ENCODE data around the gene LILRA1. TPM values are rescaled to one million over a fixed set of nuclear protein-coding genes. Genes with fewer than 3 reads are reported as not detected.
"Not testable (repeated sequence)": the region's sequence is repeated elsewhere in the genome, so short reads cannot be mapped to it uniquely, and the experiment has no call there.

The LILRA1 gene
- polyA plus RNA-seq (2013, experiment 1 of 4) = not detected
- polyA plus RNA-seq (2013, experiment 2 of 4) = not detected
- polyA plus RNA-seq (2013, experiment 3 of 4) = not detected
- polyA plus RNA-seq (2013, experiment 4 of 4) = not detected

DNA sequence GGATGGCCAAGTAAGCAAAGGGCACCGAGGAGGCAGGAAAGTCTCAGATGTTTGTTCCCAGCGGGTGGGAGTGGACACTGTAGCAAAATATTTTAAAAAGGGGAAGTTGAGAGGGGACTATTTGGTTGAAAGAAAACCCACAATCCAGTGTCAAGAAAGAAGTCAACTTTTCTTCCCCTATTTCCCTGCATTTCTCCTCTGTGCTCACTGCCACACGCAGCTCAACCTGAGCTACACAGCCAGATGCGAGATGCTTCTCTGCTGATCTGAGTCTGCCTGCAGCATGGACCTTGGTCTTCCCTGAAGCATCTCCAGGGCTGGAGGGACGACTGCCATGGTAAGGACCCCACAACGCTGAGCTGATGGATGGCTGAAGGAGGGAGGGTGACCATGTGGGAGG lies at the start of gene LILRA1:
LILRA1 (plus strand) TSS at position 188 of the 400 bp plus-strand sequence. CDS start 613 bp downstream, outside the sequence.
- H3K27ac ChIP-seq (ENCODE audit: insufficient read depth, low read depth, low read length, poor library complexity, severe bottlenecking); H3K4me1 ChIP-seq (ENCODE audit: control insufficient read depth, insufficient read depth, low read length); H3K27me3 ChIP-seq (ENCODE audit: control insufficient read depth, insufficient read depth, low read length, poor library complexity, severe bottlenecking); H3K36me3 ChIP-seq (ENCODE audit: control insufficient read depth, insufficient read depth, low read length); H3K4me3 ChIP-seq (ENCODE audit: insufficient read depth, low read depth, low read length): not testable (repeated sequence)
- WGBS, 2 experiments = 53 to 57% methylated on average over 6 of the region's 6 CpGs
- peaks cover 16% of the 10 kb centered on the region for H3K9me3 ChIP-seq (ENCODE audit: control insufficient read depth, low read length)

DNA sequence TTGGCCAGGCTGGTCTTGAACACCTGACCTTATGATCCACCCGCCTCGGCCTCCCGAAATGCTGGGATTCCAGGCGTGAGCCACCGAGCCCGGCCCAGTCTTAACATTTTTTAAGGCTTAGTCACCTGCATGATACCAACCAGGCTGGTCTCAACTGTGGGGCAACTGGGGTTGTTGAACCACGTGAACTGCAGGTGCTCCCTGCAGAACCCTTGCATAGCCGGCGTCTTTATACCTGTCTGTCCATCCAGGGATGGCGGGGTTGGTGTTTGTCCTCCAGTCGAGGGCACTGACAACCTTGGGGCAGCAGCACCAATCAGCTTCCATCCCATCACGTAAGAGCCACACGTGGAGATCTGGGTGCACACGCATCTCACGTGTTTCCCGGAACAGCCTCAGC lies 44.6 kb upstream of the LILRA1 start:
- WGBS, 2 experiments = 87% methylated on average over 16 of the region's 16 CpGs
- Histone ChIP-seq H3K4me1 (ENCODE audit: control insufficient read depth, insufficient read depth, low read length) (no peaks in the 10 kb centered on the region), H3K27me3 (ENCODE audit: control insufficient read depth, insufficient read depth, low read length, poor library complexity, severe bottlenecking) (no peaks in the 10 kb centered on the region), H3K9me3 (ENCODE audit: control insufficient read depth, low read length) (peaks cover 11% of the 10 kb centered on the region), H3K4me3 (ENCODE audit: insufficient read depth, low read depth, low read length) (no peak overlapping the region), H3K36me3 (ENCODE audit: control insufficient read depth, insufficient read depth, low read length) (no peaks in the 10 kb centered on the region), H3K27ac (ENCODE audit: insufficient read depth, low read depth, low read length, poor library complexity, severe bottlenecking) (no peak overlapping the region)

DNA sequence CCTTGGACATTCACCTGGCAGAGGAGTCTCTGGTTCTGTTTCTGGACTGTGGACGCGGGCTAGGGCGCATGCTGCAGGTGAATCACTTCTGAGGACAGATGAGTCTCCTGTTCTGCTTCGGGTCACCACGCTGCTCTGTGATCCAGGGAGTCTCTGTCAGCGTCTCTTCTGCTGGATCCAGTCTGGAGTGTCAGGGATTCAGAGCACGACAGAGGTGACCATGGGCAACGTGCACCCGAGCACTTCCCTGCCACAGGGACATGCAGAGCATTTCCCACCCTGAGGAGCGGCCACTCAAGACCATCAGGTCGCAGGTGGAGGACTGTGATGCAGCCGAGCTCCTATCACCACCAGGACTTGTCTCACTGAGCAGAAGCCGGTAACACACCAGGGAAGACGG lies 44.2 kb upstream of the LILRA1 start:
- Histone ChIP-seq H3K27me3 (ENCODE audit: control insufficient read depth, insufficient read depth, low read length, poor library complexity, severe bottlenecking) (no peaks in the 10 kb centered on the region), H3K27ac (ENCODE audit: insufficient read depth, low read depth, low read length, poor library complexity, severe bottlenecking) (no peak overlapping the region), H3K4me1 (ENCODE audit: control insufficient read depth, insufficient read depth, low read length) (no peaks in the 10 kb centered on the region), H3K4me3 (ENCODE audit: insufficient read depth, low read depth, low read length) (no peak overlapping the region), H3K36me3 (ENCODE audit: control insufficient read depth, insufficient read depth, low read length) (no peaks in the 10 kb centered on the region), H3K9me3 (ENCODE audit: control insufficient read depth, low read length) (peaks cover 12% of the 10 kb centered on the region)
- 80 to 82% methylated on average over 14 of the region's 14 CpGs for WGBS, 2 experiments

DNA sequence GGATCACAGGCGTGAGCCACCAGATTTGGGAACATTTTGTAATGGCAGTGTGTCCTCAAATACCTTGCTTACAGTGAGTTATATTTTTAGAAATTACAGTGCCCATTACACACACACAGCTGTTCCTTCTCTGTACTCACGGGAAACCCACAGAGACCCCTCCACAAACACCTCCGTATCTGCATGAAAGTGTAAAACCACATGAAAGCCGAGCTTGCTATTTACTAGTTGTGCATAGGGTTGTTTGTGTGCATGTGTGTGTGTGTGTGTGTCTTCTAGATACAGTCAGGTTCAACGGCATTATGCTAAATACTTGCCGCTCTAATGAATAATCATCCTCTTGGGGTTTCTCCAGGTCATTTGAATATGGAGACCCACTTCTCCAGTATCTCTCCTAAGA lies 42.1 kb upstream of the LILRA1 start:
- H3K4me1 ChIP-seq (ENCODE audit: control insufficient read depth, insufficient read depth, low read length) = no peaks in the 10 kb centered on the region
- peaks cover 12% of the 10 kb centered on the region for H3K9me3 ChIP-seq (ENCODE audit: control insufficient read depth, low read length)
- WGBS, 2 experiments = 80 to 82% methylated on average over 4 to 6 of the region's 6 CpGs
- no peak overlapping the region for H3K4me3 ChIP-seq (ENCODE audit: insufficient read depth, low read depth, low read length)
- H3K36me3 ChIP-seq (ENCODE audit: control insufficient read depth, insufficient read depth, low read length) = no peaks in the 10 kb centered on the region
- H3K27ac ChIP-seq (ENCODE audit: insufficient read depth, low read depth, low read length, poor library complexity, severe bottlenecking) = no peak overlapping the region
- no peaks in the 10 kb centered on the region for H3K27me3 ChIP-seq (ENCODE audit: control insufficient read depth, insufficient read depth, low read length, poor library complexity, severe bottlenecking)

DNA sequence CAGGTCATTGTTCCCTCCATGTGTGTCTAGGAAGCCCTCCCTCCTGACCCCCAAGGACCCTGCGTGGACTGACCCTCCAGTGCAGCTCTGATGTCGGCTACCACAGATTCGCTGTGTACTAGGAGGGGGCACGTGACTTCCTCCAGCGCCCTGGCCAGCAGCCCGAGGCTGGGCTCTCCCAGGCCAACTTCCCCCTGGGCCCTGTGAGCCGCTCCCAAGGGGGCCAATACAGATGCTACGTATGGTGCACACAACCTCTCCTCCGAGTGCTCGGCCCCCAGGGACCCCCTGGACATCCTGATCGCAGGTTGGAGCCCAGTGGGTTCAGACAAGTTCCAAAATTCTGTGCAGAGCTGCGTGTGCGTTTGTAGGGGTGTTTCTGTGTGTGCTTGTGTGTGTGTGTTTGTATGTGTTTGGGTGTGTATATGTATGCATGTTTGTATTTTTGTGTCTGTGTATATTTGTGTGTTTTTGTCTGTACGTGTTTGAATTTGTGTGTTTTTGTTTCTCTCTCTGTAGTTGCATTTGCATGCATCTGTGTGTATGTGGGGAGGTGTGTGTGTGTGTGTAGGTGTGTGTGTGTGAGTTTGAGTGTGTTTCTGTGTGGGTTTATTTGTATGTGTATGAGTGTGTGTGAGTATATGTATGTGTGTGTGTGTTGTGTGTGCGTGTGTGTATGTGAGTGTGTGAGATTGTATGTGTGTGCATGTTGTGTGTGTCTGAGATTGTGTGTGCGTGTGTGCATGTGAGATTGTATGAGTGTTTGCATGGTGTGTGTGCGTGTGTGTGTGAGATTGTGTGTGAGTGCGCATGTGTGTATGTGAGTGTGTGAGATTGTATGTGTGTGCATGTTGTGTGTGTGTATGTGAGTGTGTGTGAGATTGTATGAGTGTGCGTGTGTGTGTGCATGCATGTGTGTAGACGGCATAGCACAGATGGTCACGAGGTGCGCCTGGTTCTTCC lies 41.2 kb upstream of the LILRA1 start:
- Histone ChIP-seq H3K27me3 (ENCODE audit: control insufficient read depth, insufficient read depth, low read length, poor library complexity, severe bottlenecking) (no peaks in the 10 kb centered on the region), H3K4me1 (ENCODE audit: control insufficient read depth, insufficient read depth, low read length) (no peaks in the 10 kb centered on the region), H3K4me3 (ENCODE audit: insufficient read depth, low read depth, low read length) (no peak overlapping the region), H3K9me3 (ENCODE audit: control insufficient read depth, low read length) (peaks cover 7% of the 10 kb centered on the region), H3K36me3 (ENCODE audit: control insufficient read depth, insufficient read depth, low read length) (no peaks in the 10 kb centered on the region), H3K27ac (ENCODE audit: insufficient read depth, low read depth, low read length, poor library complexity, severe bottlenecking) (no peak overlapping the region)
- WGBS, 2 experiments = 80 to 83% methylated on average over 22 of the region's 22 CpGs

DNA sequence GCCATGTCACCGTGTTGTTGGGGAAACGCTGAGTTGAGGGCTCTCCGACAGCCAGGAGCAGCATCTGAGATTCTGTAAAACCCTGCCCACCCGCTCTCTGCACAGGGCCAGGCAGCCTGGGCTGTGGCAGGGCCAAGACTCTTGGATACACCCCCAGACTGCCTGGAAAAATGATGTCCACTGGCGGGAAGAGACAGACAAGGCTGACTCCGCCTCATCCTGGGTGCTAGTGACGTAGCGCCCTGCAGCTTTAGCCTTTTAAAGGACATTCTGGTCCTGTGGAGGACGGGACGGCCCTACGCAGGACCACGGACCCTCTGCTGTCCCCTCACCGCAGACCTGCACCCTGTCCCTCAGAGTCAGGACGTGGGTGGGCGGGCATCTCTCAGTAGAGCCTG lies 40.5 kb upstream of the LILRA1 start:
- H3K4me3 ChIP-seq (ENCODE audit: insufficient read depth, low read depth, low read length) = no peak overlapping the region
- no peaks in the 10 kb centered on the region for H3K36me3 ChIP-seq (ENCODE audit: control insufficient read depth, insufficient read depth, low read length)
- H3K4me1 ChIP-seq (ENCODE audit: control insufficient read depth, insufficient read depth, low read length) = no peaks in the 10 kb centered on the region
- WGBS, 2 experiments = 77 to 80% methylated on average over 15 of the region's 15 CpGs
- H3K9me3 ChIP-seq (ENCODE audit: control insufficient read depth, low read length) = peaks cover 7% of the 10 kb centered on the region
- no peak overlapping the region for H3K27ac ChIP-seq (ENCODE audit: insufficient read depth, low read depth, low read length, poor library complexity, severe bottlenecking)
- no peaks in the 10 kb centered on the region for H3K27me3 ChIP-seq (ENCODE audit: control insufficient read depth, insufficient read depth, low read length, poor library complexity, severe bottlenecking)

DNA sequence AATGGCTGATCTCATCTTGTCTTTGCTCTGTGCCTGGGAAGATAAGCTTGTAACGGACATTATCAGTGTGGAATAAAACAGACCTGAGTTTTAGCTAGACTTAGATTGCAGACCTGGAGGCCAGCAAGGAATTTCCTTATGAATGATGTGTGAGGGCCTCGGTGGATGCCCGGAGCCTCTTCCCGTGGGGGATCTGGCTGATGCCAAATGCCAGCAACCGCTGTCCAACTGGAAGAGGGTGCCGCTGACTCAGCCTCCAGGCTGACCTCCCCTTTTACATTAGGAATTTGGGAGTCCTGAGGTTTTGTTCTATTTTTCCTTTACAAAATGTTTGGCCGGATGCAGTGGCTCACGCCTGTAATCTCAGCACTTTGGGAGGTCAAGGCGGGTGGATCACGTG lies 39.4 kb upstream of the LILRA1 start:
- no peaks in the 10 kb centered on the region for H3K27me3 ChIP-seq (ENCODE audit: control insufficient read depth, insufficient read depth, low read length, poor library complexity, severe bottlenecking)
- 75 to 77% methylated on average over 10 of the region's 10 CpGs for WGBS, 2 experiments
- no peak overlapping the region for H3K27ac ChIP-seq (ENCODE audit: insufficient read depth, low read depth, low read length, poor library complexity, severe bottlenecking)
- no peaks in the 10 kb centered on the region for H3K36me3 ChIP-seq (ENCODE audit: control insufficient read depth, insufficient read depth, low read length)
- H3K4me1 ChIP-seq (ENCODE audit: control insufficient read depth, insufficient read depth, low read length) = no peaks in the 10 kb centered on the region
- H3K4me3 ChIP-seq (ENCODE audit: insufficient read depth, low read depth, low read length) = no peak overlapping the region
- H3K9me3 ChIP-seq (ENCODE audit: control insufficient read depth, low read length) = peaks cover 10% of the 10 kb centered on the region

DNA sequence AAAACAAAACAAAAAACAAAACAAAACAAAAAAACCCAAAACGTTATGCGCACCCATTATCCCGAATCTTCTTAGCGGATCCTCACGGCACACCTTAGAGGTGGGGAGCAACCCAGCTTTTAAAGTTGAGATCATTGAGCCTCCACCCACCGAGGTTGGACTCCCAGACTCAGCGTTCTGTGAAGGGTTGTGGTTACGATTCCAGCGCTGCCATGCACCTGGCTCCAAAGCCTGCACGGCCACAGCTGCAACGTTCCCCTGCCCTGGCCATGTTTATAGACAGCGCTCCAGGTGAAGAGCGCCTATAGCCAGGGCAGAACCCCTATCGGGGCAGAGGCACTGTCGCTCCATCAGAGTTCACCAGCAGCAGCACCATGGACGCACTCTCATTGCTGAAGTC lies 38.5 kb upstream of the LILRA1 start:
- no peak overlapping the region for H3K4me3 ChIP-seq (ENCODE audit: insufficient read depth, low read depth, low read length)
- H3K4me1 ChIP-seq (ENCODE audit: control insufficient read depth, insufficient read depth, low read length) = no peaks in the 10 kb centered on the region
- H3K27me3 ChIP-seq (ENCODE audit: control insufficient read depth, insufficient read depth, low read length, poor library complexity, severe bottlenecking) = no peaks in the 10 kb centered on the region
- WGBS, 2 experiments = 88 to 91% methylated on average over 16 of the region's 16 CpGs
- H3K9me3 ChIP-seq (ENCODE audit: control insufficient read depth, low read length) = peaks cover 11% of the 10 kb centered on the region
- no peak overlapping the region for H3K27ac ChIP-seq (ENCODE audit: insufficient read depth, low read depth, low read length, poor library complexity, severe bottlenecking)
- no peaks in the 10 kb centered on the region for H3K36me3 ChIP-seq (ENCODE audit: control insufficient read depth, insufficient read depth, low read length)

DNA sequence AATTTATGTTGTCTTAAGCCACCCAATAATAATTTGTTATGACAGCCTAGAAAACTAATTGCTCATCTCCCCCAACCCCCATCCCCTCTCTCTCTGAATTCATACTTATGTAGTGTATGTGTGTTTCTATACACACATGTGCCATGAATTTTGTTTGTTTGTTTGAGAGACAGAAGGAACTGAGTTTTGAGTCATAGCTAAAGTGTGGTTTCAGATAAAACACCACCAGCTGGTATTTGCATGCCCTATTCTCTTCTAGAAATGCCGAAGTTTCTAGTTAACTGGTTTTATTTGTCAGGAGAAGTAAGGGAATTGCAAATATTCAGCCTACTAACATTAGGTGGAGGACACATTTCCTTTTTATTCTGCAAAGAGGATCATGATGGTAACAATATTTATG lies 37.2 kb upstream of the LILRA1 start:
- no peaks in the 10 kb centered on the region for H3K4me1 ChIP-seq (ENCODE audit: control insufficient read depth, insufficient read depth, low read length)
- WGBS, 2 experiments = 80 to 95% methylated on average over 1 of the region's 1 CpG
- H3K4me3 ChIP-seq (ENCODE audit: insufficient read depth, low read depth, low read length) = no peak overlapping the region
- peaks cover 7% of the 10 kb centered on the region for H3K9me3 ChIP-seq (ENCODE audit: control insufficient read depth, low read length)
- H3K27ac ChIP-seq (ENCODE audit: insufficient read depth, low read depth, low read length, poor library complexity, severe bottlenecking) = no peak overlapping the region
- H3K36me3 ChIP-seq (ENCODE audit: control insufficient read depth, insufficient read depth, low read length) = no peaks in the 10 kb centered on the region
- H3K27me3 ChIP-seq (ENCODE audit: control insufficient read depth, insufficient read depth, low read length, poor library complexity, severe bottlenecking) = no peaks in the 10 kb centered on the region

DNA sequence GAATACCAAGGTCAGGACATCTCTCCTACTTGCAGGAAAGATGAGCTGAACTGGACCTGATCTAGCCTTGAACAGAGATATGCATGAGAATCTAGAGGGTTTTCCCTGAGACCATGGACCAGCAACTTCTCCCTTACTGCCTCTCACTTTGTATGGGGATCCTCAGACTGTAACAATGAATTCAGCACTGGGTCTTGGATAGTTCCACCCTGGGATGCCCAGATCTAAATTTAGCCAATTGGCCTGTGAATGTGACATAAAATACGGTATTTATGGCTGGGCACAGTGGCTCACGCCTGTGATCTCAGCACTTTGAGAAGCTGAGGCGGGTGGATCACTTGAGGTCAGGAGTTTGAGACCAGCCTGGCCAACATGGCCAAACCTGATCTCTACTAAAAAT lies 35.1 kb upstream of the LILRA1 start:
- H3K4me1 ChIP-seq (ENCODE audit: control insufficient read depth, insufficient read depth, low read length) = no peaks in the 10 kb centered on the region
- WGBS, 2 experiments = 80 to 83% methylated on average over 3 of the region's 3 CpGs
- H3K27ac ChIP-seq (ENCODE audit: insufficient read depth, low read depth, low read length, poor library complexity, severe bottlenecking) = no peak overlapping the region
- no peak overlapping the region for H3K4me3 ChIP-seq (ENCODE audit: insufficient read depth, low read depth, low read length)
- peaks cover 10% of the 10 kb centered on the region for H3K9me3 ChIP-seq (ENCODE audit: control insufficient read depth, low read length)
- H3K27me3 ChIP-seq (ENCODE audit: control insufficient read depth, insufficient read depth, low read length, poor library complexity, severe bottlenecking) = no peaks in the 10 kb centered on the region
- no peaks in the 10 kb centered on the region for H3K36me3 ChIP-seq (ENCODE audit: control insufficient read depth, insufficient read depth, low read length)

Data from ectodermal cell (in vitro differentiated cells).